K562 (cell line): ENCODE data around the gene USP22. TPM values are rescaled to one million over a fixed set of nuclear protein-coding genes. Genes with fewer than 3 reads are reported as not detected.
A peak's percentile ranks its signal among the peaks of the same experiment; 100 is the strongest.

Experiments used
- ATAC-seq: fragments of 200-7000 bp; cut with Tn5 transposase; 3 replicates; pipeline ENCODE4 v1.9.1; 2020; ENCODE audit warnings: moderate library complexity
- BruUV-seq: library from RNA; stranded (reverse); fragments of 400-500 nt; replicated peaks from 2 replicates; lab custom pipeline; 2021; lab: Mats Ljungman, UMichigan
- CTCF ChIA-PET: fragments of 300-600 bp; formaldehyde crosslinking; extraction: SDS; loops from one replicate; lab custom pipeline; 2021; ENCODE audit warnings: low intra/inter-chr PET ratio; lab: Yijun Ruan, JAX
- POLR2A ChIA-PET: fragments of 300-600, 350-650 bp; sonication (Branson Sonifier 250); formaldehyde crosslinking; extraction: SDS; loops from one replicate; lab custom pipeline; 2021; ENCODE audit warnings: antibody characterized with exemption, inconsistent platforms; lab: Yijun Ruan, JAX
- DNase-seq, 4 experiments: peaks; one replicate each; pipeline versions ENCODE4 v3.0.0 to v3.0.0-alpha.2; 2011 to 2018; ENCODE audit warnings: low spot score in 3 of 4, mixed read lengths in 3 of 4; ENCODE audit errors: extremely low read depth in 1 of 4
- FAIRE-seq: peaks from 2 replicates; lab custom pipeline; 2011; peaks lifted over from hg19 to GRCh38; lab: Jason Lieb, UNC
- H2AFZ ChIP-seq: 2 replicates; pipeline ENCODE4 v1.6.0; 2011; ENCODE audit warnings: low read depth, low read length, control low read depth, inconsistent platforms
- H3K27ac ChIP-seq: fragments of 200-600 bp; 3 replicates; pipeline ENCODE4 v1.8.0; 2011; ENCODE audit warnings: low read depth, mild to moderate bottlenecking, control low read depth, inconsistent platforms, low read length, moderate library complexity, mixed read lengths; ENCODE audit errors: extremely low read depth
- H3K27me3 ChIP-seq, 2 experiments: fragments of 300-600 bp in 1 of 2; 2 replicates in 1 of 2; 3 replicates in 1 of 2; pipeline versions ENCODE4 v1.6.0 to v1.8.0; 2011; ENCODE audit warnings: inconsistent platforms in 2 of 2, low read length in 2 of 2, mild to moderate bottlenecking in 1 of 2, mixed read lengths in 1 of 2, moderate library complexity in 1 of 2; ENCODE audit not compliant: control insufficient read depth in 2 of 2, insufficient read depth in 2 of 2
- H3K36me3 ChIP-seq: fragments of 300-600 bp; 3 replicates; pipeline ENCODE4 v1.8.0; 2011; ENCODE audit warnings: mild to moderate bottlenecking, low read length, inconsistent platforms; ENCODE audit not compliant: control insufficient read depth, insufficient read depth
- H3K4me1 ChIP-seq, 2 experiments: fragments of 200-600 bp in 1 of 2; replicated peaks in 1 of 2; 2 replicates in 1 of 2; 3 replicates in 1 of 2; pipeline versions ENCODE4 v1.5.1 to v1.8.0; 2011; ENCODE audit warnings: inconsistent platforms in 2 of 2, low read length in 2 of 2, mild to moderate bottlenecking in 1 of 2, mixed read lengths in 1 of 2, moderate library complexity in 1 of 2; ENCODE audit not compliant: control insufficient read depth in 2 of 2, insufficient read depth in 2 of 2
- H3K4me2 ChIP-seq: 2 replicates; pipeline ENCODE4 v1.6.1; 2011; ENCODE audit warnings: low read length, control low read depth, inconsistent platforms, mixed read lengths; ENCODE audit not compliant: insufficient read depth
- H3K4me3 ChIP-seq: fragments of 200-600 bp; sonication (generic), shearing (Covaris generic); 2 replicates; pipeline ENCODE4 v1.5.1; 2016; ENCODE audit warnings: control low read depth, inconsistent platforms
- H3K79me2 ChIP-seq: fragments of 200-600 bp; 3 replicates; pipeline ENCODE4 v1.8.0; 2011; ENCODE audit warnings: low read length, inconsistent platforms; ENCODE audit not compliant: control insufficient read depth, insufficient read depth
- H3K9ac ChIP-seq, 2 experiments: 2 replicates each; pipeline versions ENCODE4 v1.6.0 to v1.6.1; 2011; ENCODE audit warnings: low read depth in 2 of 2, low read length in 2 of 2, control low read depth in 1 of 2, inconsistent platforms in 1 of 2, mild to moderate bottlenecking in 1 of 2, mixed read lengths in 1 of 2; ENCODE audit not compliant: insufficient read depth in 1 of 2
- H3K9me1 ChIP-seq: one replicate; pipeline ENCODE4 v1.6.0; 2011; ENCODE audit warnings: inconsistent platforms, mild to moderate bottlenecking, low read length, moderate library complexity; ENCODE audit not compliant: control insufficient read depth, insufficient read depth
- H3K9me3 ChIP-seq: replicated peaks from 2 replicates; pipeline ENCODE4 v1.5.1; 2011; ENCODE audit warnings: low read depth, low read length, inconsistent platforms; ENCODE audit not compliant: control insufficient read depth, insufficient read depth
- H4K20me1 ChIP-seq: replicated peaks from 2 replicates; pipeline ENCODE4 v1.6.1; 2011; ENCODE audit warnings: low read length, inconsistent platforms, mixed read lengths; ENCODE audit not compliant: control insufficient read depth, insufficient read depth
- JUND ChIP-seq, 2 experiments: IDR thresholded peaks; 2 replicates in 1 of 2; 3 replicates in 1 of 2; pipeline ENCODE4 v1.6.1; 2011; ENCODE audit warnings: borderline replicate concordance in 2 of 2, low read depth in 2 of 2, low read length in 2 of 2, improper control_type of control experiment in 1 of 2, missing biosample characterization in 1 of 2, missing genetic modification characterization in 1 of 2, missing genetic modification reagents in 1 of 2
- SRF ChIP-seq, 2 experiments: fragments of 250-450, 450-650 bp in 1 of 2; sonication (Bioruptor Pico) in 1 of 2; sonication (generic) in 1 of 2; formaldehyde crosslinking; IDR thresholded peaks; 2 replicates each; pipeline versions ENCODE4 v1.5.0 to v1.5.1; 2020 to 2022; ENCODE audit warnings: mild to moderate bottlenecking in 1 of 2, missing genetic modification reagents in 1 of 2
- ZFP1 ChIP-seq: fragments of 450-650 bp; formaldehyde crosslinking; IDR thresholded peaks from 2 replicates; pipeline ENCODE4 v1.4.0; 2020; ENCODE audit warnings: mild to moderate bottlenecking, mixed read lengths
- ZFP36 ChIP-seq: fragments of 150-350 bp; IDR thresholded peaks from 2 replicates; pipeline ENCODE4 v1.6.1; 2018; ENCODE audit warnings: low read length, low read depth; ENCODE audit not compliant: partially characterized antibody
- WGBS: fragments of 100-300 bp; shearing (Covaris generic); methylation state at CpG from one replicate; pipeline ENCODE4 v1.1.6; 2016; ENCODE audit warnings: low coverage, mixed read lengths; ENCODE audit not compliant: insufficient coverage; ENCODE audit errors: missing lambda C conversion rate; 5-methylcytosine and 5-hydroxymethylcytosine counted together
- in situ Hi-C: fragments of 300-500 bp; cut with MboI; formaldehyde crosslinking; loops from 4 replicates; pipeline ENCODE4 v1.15.0; 2018; ENCODE audit warnings: inconsistent platforms, mixed read lengths
- intact Hi-C: fragments of 100-400 bp; cut with micrococcal nuclease; formaldehyde crosslinking; loops from 2 replicates; pipeline ENCODE4 v1.14.2; 2022
- polyA plus RNA-seq, 8 experiments: library from polyadenylated mRNA; depleted of rRNA in 4 of 8; stranded (reverse) in 5 of 8; unstranded in 3 of 8; fragments of >200 nt; fragmentation: Nextera tagmentation in 2 of 8; fragmentation: Illumina TruSeq in 1 of 8; extraction: Ambion mirVana in 2 of 8; extraction: Trizol in 1 of 8; gene quantifications; 2 replicates each; pipeline versions ENCODE4 v1.2.1 to v1.2.3, GENCODE V29; 2011 to 2014; ENCODE audit warnings: inconsistent platforms in 1 of 8, missing spikeins in 1 of 8
- total RNA-seq, 7 experiments: library from RNA; depleted of rRNA in 6 of 7; stranded (reverse); fragments of >200 nt in 6 of 7; fragmentation: Illumina TruSeq in 2 of 7; extraction: Trizol in 2 of 7; gene quantifications; 2 replicates each; pipeline versions ENCODE4 v1.2.1 to v1.2.3, GENCODE V29; 2011 to 2021; ENCODE audit warnings: low replicate concordance in 1 of 7
- TF ChIP-seq, protein P1 (sequence below): sonication (generic); formaldehyde crosslinking; IDR thresholded peaks from 2 replicates; pipeline ENCODE4 v1.8.0; 2022; ENCODE audit warnings: mild to moderate bottlenecking, missing genetic modification reagents
- TF ChIP-seq, protein P2 (sequence below), 2 experiments: fragments of 450-650 bp in 1 of 2; sonication (generic) in 1 of 2; formaldehyde crosslinking in 1 of 2; IDR thresholded peaks in 1 of 2; conservative IDR thresholded peaks in 1 of 2; 2 replicates each; pipeline versions ENCODE4 v1.6.1 to v1.8.1; 2016 to 2023; ENCODE audit warnings: mild to moderate bottlenecking in 2 of 2, moderate library complexity in 2 of 2, inconsistent platforms in 1 of 2, missing genetic modification reagents in 1 of 2
- TF ChIP-seq, protein P3 (sequence below), 3 experiments: IDR thresholded peaks in 2 of 3; conservative IDR thresholded peaks in 1 of 3; 2 replicates each; pipeline ENCODE4 v1.5.1; 2011 to 2012; ENCODE audit warnings: low read length in 3 of 3, mild to moderate bottlenecking in 3 of 3, control low read depth in 2 of 3, improper control_type of control experiment in 1 of 3, inconsistent platforms in 1 of 3, low read depth in 1 of 3, mixed read lengths in 1 of 3, moderate library complexity in 1 of 3; ENCODE audit not compliant: insufficient read depth in 2 of 3
- TF ChIP-seq, protein P4 (sequence below): fragments of 250-450 bp; sonication (Bioruptor Pico); IDR thresholded peaks from 2 replicates; pipeline ENCODE4 v1.4.0; 2020; ENCODE audit warnings: mild to moderate bottlenecking, moderate library complexity, borderline replicate concordance
- TF ChIP-seq, protein P5 (sequence below): fragments of 250-450 bp; sonication (Bioruptor Pico); IDR thresholded peaks from 2 replicates; pipeline ENCODE4 v1.5.1; 2021; ENCODE audit warnings: mild to moderate bottlenecking

The USP22 gene
- total and polyA plus RNA-seq, 9 of the 15 experiments (the other 6 are each of a cell fraction or from before 2014, with no cell fraction given) = 6.5 to 113 (median 58.9) TPM

DNA sequence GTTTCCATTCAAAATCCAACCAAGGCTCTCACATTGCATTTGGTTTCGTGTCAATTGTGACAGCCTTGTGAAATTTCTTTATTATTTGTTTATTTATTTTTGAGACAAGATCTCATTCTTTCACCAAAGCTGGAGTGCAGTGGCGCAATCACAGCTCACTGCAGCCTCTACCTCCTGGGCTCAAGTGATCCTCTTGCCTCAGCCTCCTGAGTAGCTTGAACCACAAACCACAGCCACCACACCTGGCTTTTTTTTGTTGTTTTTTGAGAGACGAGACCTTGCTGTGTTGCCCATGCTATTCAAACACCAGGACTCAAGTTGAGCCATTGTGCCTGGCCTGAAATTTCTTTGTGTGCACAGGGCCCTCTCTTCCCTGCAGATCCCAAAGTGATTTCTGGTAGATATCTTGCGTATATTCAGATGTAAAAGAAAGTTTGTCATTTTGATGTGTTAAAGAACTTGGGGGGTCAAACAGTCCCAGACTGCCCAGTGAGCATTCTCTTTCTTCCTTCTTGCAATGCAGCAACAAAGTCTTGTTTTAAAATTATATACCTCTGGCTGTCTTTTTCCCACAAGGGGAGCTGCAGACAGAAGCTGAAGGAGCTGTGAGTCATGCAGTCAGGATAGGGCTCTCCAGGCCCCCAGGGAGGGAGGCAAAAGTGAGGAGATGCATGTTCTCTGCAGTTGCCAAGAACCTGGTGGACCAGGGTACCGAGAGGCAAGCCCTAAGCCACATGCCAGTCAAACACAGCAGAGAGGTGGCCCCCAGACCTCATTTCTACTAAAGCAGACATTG lies 15.5 kb upstream of the USP22 start:
- H3K4me1 ChIP-seq = peaks cover 0 to 11% of the 10 kb centered on the region in 2 experiments; a peak in 3 of 5 replicates
- H3K79me2 ChIP-seq = no peaks in the 10 kb centered on the region
- no peak overlapping the region for H2AFZ ChIP-seq
- no peak overlapping the region for H3K9ac ChIP-seq
- H3K9me1 ChIP-seq = no peaks in the 10 kb centered on the region
- no peak for FAIRE-seq
- CTCF ChIA-PET = no interaction called here
- WGBS = 25% methylated on average over 4 of the region's 5 CpGs
- H3K9me3 ChIP-seq = no peaks in the 10 kb centered on the region
- no peak overlapping the region for H3K4me3 ChIP-seq
- intact Hi-C loops = no loop called here
- H3K36me3 ChIP-seq = no peaks in the 10 kb centered on the region
- H3K4me2 ChIP-seq = no peak overlapping the region
- H3K27me3 ChIP-seq = peaks cover 0 to 25% of the 10 kb centered on the region in 2 experiments; a peak in 2 of 5 replicates
- no TSS peak for BruUV-seq
- no peak for DNase-seq
- H3K27ac ChIP-seq = no peak overlapping the region
- H4K20me1 ChIP-seq = no peaks in the 10 kb centered on the region
- ATAC-seq = peak; percentile 54; the same call in 2 of the 3 replicates
- in situ Hi-C loops = no loop called here
- POLR2A ChIA-PET = interaction anchor here (1.2 kb wide), 1 partner anchor 15 kb away, joined by 7 read pairs; the partner anchor contains the start of gene USP22
- TF ChIP-seq, protein P1, sequence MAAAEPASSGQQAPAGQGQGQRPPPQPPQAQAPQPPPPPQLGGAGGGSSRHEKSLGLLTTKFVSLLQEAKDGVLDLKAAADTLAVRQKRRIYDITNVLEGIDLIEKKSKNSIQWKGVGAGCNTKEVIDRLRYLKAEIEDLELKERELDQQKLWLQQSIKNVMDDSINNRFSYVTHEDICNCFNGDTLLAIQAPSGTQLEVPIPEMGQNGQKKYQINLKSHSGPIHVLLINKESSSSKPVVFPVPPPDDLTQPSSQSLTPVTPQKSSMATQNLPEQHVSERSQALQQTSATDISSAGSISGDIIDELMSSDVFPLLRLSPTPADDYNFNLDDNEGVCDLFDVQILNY (CRISPR knock-in tag) = no peak
- TF ChIP-seq, protein P2, sequence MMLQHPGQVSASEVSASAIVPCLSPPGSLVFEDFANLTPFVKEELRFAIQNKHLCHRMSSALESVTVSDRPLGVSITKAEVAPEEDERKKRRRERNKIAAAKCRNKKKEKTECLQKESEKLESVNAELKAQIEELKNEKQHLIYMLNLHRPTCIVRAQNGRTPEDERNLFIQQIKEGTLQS (IDR thresholded peaks at IDR 0.05) = 0 out of 2 replicates have a peak, but pooled peaks have one; percentile 19
- TF ChIP-seq, protein P2 (CRISPR knock-in tag; conservative IDR thresholded peaks at IDR 0.05) = no peak
- no peak for TF ChIP-seq ZFP1 (CRISPR knock-in tag)
- peak in 1 of 2 experiments; percentile 25; a peak in 1 of 4 replicates for TF ChIP-seq SRF (CRISPR knock-in tag; IDR thresholded peaks at IDR 0.05)
- TF ChIP-seq, protein P3, sequence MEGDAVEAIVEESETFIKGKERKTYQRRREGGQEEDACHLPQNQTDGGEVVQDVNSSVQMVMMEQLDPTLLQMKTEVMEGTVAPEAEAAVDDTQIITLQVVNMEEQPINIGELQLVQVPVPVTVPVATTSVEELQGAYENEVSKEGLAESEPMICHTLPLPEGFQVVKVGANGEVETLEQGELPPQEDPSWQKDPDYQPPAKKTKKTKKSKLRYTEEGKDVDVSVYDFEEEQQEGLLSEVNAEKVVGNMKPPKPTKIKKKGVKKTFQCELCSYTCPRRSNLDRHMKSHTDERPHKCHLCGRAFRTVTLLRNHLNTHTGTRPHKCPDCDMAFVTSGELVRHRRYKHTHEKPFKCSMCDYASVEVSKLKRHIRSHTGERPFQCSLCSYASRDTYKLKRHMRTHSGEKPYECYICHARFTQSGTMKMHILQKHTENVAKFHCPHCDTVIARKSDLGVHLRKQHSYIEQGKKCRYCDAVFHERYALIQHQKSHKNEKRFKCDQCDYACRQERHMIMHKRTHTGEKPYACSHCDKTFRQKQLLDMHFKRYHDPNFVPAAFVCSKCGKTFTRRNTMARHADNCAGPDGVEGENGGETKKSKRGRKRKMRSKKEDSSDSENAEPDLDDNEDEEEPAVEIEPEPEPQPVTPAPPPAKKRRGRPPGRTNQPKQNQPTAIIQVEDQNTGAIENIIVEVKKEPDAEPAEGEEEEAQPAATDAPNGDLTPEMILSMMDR (IDR thresholded peaks at IDR 0.05 in 2 of 3, conservative IDR thresholded peaks at IDR 0.05 in 1 of 3; ENCODE audit: insufficient read depth in 2 of 3, low read depth in 1 of 3, low read length in 3 of 3) = peak in 2 of 3 experiments; percentile 13 to 16; a peak in 1 of 6 replicates
- TF ChIP-seq JUND (IDR thresholded peaks at IDR 0.05; ENCODE audit: borderline replicate concordance, low read depth, low read length) = peak; percentile 44; the same call in 1 of the 2 replicates
- TF ChIP-seq JUND (tag; IDR thresholded peaks at IDR 0.05; ENCODE audit: borderline replicate concordance, low read depth, low read length) = 0 out of 3 replicates have a peak, but pooled peaks have one; percentile 13
- TF ChIP-seq, protein P4, sequence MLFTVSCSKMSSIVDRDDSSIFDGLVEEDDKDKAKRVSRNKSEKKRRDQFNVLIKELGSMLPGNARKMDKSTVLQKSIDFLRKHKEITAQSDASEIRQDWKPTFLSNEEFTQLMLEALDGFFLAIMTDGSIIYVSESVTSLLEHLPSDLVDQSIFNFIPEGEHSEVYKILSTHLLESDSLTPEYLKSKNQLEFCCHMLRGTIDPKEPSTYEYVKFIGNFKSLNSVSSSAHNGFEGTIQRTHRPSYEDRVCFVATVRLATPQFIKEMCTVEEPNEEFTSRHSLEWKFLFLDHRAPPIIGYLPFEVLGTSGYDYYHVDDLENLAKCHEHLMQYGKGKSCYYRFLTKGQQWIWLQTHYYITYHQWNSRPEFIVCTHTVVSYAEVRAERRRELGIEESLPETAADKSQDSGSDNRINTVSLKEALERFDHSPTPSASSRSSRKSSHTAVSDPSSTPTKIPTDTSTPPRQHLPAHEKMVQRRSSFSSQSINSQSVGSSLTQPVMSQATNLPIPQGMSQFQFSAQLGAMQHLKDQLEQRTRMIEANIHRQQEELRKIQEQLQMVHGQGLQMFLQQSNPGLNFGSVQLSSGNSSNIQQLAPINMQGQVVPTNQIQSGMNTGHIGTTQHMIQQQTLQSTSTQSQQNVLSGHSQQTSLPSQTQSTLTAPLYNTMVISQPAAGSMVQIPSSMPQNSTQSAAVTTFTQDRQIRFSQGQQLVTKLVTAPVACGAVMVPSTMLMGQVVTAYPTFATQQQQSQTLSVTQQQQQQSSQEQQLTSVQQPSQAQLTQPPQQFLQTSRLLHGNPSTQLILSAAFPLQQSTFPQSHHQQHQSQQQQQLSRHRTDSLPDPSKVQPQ (CRISPR knock-in tag) = no peak
- no peak for TF ChIP-seq ZFP36
- TF ChIP-seq, protein P5, sequence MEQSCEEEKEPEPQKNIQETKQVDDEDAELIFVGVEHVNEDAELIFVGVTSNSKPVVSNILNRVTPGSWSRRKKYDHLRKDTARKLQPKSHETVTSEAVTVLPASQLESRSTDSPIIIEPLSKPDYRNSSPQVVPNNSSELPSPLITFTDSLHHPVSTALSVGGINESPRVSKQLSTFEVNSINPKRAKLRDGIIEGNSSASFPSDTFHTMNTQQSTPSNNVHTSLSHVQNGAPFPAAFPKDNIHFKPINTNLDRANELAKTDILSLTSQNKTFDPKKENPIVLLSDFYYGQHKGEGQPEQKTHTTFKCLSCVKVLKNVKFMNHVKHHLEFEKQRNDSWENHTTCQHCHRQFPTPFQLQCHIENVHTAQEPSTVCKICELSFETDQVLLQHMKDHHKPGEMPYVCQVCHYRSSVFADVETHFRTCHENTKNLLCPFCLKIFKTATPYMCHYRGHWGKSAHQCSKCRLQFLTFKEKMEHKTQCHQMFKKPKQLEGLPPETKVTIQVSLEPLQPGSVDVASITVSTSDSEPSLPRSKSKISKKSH (CRISPR knock-in tag) = no peak
